GM23248 (cell line): ENCODE data around the gene HSD11B1.

Experiments used
- EZH2 ChIP-seq: fragments of 200-600 bp; sonication (generic); IDR thresholded peaks from 2 replicates; pipeline ENCODE4 v1.6.1; 2018; ENCODE audit warnings: antibody characterized with exemption, mild to moderate bottlenecking; ENCODE audit not compliant: insufficient read depth, poor library complexity, severe bottlenecking
- EZH2phosphoT487 ChIP-seq: fragments of 200-600 bp; sonication (generic); IDR thresholded peaks from 2 replicates; pipeline ENCODE4 v1.6.1; 2018; ENCODE audit warnings: antibody characterized with exemption, moderate library complexity, mild to moderate bottlenecking, low read depth; ENCODE audit not compliant: insufficient read depth

DNA sequence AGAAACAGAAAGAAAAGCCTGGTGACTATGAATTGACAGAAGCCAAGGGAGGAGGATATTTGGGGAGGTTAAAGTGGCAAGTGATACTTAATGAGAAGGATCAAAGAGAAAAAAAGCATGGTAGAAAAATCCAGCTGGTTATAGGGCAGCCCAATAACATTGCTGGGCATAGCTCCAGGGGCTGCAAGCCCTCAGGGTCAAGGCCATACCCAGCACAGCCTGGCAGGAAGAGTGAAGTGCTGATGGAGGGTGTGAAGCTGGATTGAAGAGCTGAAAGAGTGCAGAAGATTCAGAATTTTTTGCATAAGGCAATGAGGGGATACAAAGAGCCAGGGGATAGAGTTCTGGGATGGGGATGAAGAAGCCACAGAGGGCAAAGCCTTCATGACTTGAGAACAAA lies 8.0 kb upstream of the HSD11B1 start:
- TF ChIP-seq EZH2phosphoT487 (no peak), EZH2 (no peak)
